ENCODE data around the gene STAT4. TPM values are rescaled to one million over a fixed set of nuclear protein-coding genes. Genes with fewer than 3 reads are reported as not detected.

STAT4 gene
- polyA plus RNA-seq, 1 donor (not counting 4 experiments of a cell fraction or from before 2014, with no cell fraction given): 2.0 TPM

DNA sequence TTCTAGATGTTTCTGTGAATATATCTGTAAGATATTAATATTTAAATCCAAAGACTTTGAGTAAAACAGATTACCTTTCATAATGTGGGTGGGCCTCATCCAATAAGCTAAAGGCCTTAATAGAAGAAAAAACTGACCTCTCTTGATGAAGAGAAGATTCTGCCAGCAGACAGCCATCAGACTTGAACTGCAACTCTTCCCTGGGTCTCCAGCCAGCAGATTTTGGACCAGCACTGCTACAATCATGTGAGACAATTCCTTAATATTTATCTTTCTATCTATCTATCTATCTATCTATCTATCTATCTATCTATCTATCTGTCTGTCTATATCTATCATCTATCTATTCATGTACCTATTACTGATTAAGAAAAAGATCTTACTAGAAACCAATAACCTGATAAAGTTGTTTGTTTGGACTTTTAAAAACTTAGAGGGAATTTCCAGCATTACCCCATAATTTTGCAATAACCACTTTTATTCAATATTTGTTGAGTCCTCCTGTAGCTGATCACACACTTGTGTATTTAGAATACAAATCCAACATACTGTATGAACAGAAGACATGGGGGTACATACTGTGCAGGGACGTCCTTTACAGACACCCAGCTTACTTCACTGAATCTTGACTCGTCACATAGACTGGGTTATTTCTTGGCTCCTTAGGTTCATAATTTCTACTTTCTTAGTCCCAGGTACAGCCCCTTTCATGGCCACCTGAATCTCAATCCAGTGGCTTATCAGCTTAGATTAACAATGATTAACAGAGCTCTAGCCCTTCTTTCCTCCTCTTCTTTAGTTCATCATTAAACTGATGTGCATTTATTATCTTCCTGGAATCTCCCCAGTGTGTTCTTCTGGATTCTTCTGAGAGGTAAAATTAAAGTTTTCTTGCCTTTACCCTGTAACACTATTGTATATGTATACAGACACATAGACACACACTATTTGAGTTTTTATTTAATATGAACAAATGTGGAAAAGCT lies 27.2 kb upstream of the STAT4 start:
- DNase-seq (ENCODE audit: low read depth, low spot score) (no peak), FAIRE-seq (no peak)
- Histone ChIP-seq H3K27me3 (ENCODE audit: control insufficient read depth, extremely low read depth, insufficient read depth, low read length) (no peaks in the 10 kb centered on the region), H4K20me1 (ENCODE audit: control insufficient read depth, extremely low read depth, insufficient read depth, low read length) (no peaks in the 10 kb centered on the region), H2AFZ (ENCODE audit: control insufficient read depth, low read length) (no peak overlapping the region), H3K36me3 (ENCODE audit: control insufficient read depth in 2 of 2, extremely low read depth in 1 of 2, insufficient read depth in 2 of 2, low read length in 2 of 2) (no peaks in the 10 kb centered on the region), H3K79me2 (ENCODE audit: control insufficient read depth, insufficient read depth, low read length) (no peaks in the 10 kb centered on the region), H3K4me2 (ENCODE audit: control insufficient read depth, extremely low read depth, insufficient read depth, low read depth, low read length) (peak overlapping the region; percentile 13), H3K9ac (ENCODE audit: control insufficient read depth, extremely low read depth, insufficient read depth, low read length) (peak overlapping the region; percentile 54), H3K4me3 (ENCODE audit: control insufficient read depth in 2 of 3, extremely low read depth in 1 of 3, insufficient read depth in 2 of 3, low read depth in 1 of 3, low read length in 3 of 3) (no peak overlapping the region), H3K9me3 (ENCODE audit: control insufficient read depth, low read depth, low read length) (no peaks in the 10 kb centered on the region), H3K9me1 (ENCODE audit: control insufficient read depth, extremely low read depth, insufficient read depth, low read length) (no peaks in the 10 kb centered on the region), H3K27ac (ENCODE audit: control insufficient read depth, insufficient read depth, low read length) (peak overlapping the region; percentile 85), H3K4me1 (ENCODE audit: control insufficient read depth, extremely low read depth, insufficient read depth, low read length) (peaks cover 56% of the 10 kb centered on the region)
- dilution Hi-C loops (cut with MboI; ENCODE audit: extremely low pct_ligation_motif_present, low sequenced_read_pairs): no loop called here
- TF ChIP-seq, protein P1, sequence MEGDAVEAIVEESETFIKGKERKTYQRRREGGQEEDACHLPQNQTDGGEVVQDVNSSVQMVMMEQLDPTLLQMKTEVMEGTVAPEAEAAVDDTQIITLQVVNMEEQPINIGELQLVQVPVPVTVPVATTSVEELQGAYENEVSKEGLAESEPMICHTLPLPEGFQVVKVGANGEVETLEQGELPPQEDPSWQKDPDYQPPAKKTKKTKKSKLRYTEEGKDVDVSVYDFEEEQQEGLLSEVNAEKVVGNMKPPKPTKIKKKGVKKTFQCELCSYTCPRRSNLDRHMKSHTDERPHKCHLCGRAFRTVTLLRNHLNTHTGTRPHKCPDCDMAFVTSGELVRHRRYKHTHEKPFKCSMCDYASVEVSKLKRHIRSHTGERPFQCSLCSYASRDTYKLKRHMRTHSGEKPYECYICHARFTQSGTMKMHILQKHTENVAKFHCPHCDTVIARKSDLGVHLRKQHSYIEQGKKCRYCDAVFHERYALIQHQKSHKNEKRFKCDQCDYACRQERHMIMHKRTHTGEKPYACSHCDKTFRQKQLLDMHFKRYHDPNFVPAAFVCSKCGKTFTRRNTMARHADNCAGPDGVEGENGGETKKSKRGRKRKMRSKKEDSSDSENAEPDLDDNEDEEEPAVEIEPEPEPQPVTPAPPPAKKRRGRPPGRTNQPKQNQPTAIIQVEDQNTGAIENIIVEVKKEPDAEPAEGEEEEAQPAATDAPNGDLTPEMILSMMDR (optimal IDR thresholded peaks at IDR 0.05 in 1 of 3, IDR thresholded peaks at IDR 0.05 in 1 of 3, conservative IDR thresholded peaks at IDR 0.05 in 1 of 3; ENCODE audit: extremely low read depth in 1 of 3, insufficient read depth in 2 of 3, low read length in 3 of 3): no peak
- no peak for TF ChIP-seq EZH2 (IDR thresholded peaks at IDR 0.05; ENCODE audit: low read length)

DNA sequence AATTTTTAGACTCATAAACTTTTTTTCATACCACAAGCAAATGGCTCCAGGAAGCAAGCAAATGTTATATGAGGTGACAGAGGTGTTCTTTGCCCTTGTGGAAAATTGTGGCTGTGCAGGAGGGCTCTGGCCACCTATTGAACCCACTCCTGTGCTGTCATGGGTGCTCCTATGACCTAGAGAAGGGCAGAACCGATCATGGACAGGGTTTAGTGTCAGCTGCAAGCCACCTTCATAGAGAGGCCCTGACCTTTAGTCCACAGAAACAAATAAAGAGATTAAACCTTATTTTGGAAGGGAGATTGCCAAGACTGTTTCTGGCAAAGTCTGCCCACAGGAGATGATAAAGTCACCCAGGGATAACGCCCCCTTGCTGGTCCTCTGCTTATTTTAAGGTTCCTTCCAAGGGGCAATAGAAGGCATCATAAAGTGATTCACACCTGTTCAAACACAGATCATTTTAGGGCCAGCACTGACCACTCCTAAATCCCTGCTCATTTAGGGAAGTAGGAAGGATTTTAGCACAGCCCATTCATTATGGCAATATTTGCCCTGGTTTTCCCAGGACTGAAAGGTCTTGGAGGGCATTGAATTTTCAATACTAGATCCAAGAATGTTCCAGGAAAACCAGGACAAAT lies 26.1 kb upstream of the STAT4 start:
- H3K27ac ChIP-seq (ENCODE audit: control insufficient read depth, insufficient read depth, low read length): no peak overlapping the region
- H2AFZ ChIP-seq (ENCODE audit: control insufficient read depth, low read length): no peak overlapping the region
- H3K79me2 ChIP-seq (ENCODE audit: control insufficient read depth, insufficient read depth, low read length): no peaks in the 10 kb centered on the region
- DNase-seq (ENCODE audit: low read depth, low spot score): no peak
- H3K36me3 ChIP-seq (ENCODE audit: control insufficient read depth in 2 of 2, extremely low read depth in 1 of 2, insufficient read depth in 2 of 2, low read length in 2 of 2): no peaks in the 10 kb centered on the region
- peaks cover 64% of the 10 kb centered on the region for H3K4me1 ChIP-seq (ENCODE audit: control insufficient read depth, extremely low read depth, insufficient read depth, low read length)
- no peak overlapping the region for H3K4me2 ChIP-seq (ENCODE audit: control insufficient read depth, extremely low read depth, insufficient read depth, low read depth, low read length)
- H3K9me3 ChIP-seq (ENCODE audit: control insufficient read depth, low read depth, low read length): no peaks in the 10 kb centered on the region
- dilution Hi-C loops (cut with MboI; ENCODE audit: extremely low pct_ligation_motif_present, low sequenced_read_pairs): no loop called here
- no peaks in the 10 kb centered on the region for H3K9me1 ChIP-seq (ENCODE audit: control insufficient read depth, extremely low read depth, insufficient read depth, low read length)
- TF ChIP-seq, protein P1 (optimal IDR thresholded peaks at IDR 0.05 in 1 of 3, IDR thresholded peaks at IDR 0.05 in 1 of 3, conservative IDR thresholded peaks at IDR 0.05 in 1 of 3; ENCODE audit: extremely low read depth in 1 of 3, insufficient read depth in 2 of 3, low read length in 3 of 3): no peak
- no peak for TF ChIP-seq EZH2 (IDR thresholded peaks at IDR 0.05; ENCODE audit: low read length)
- H3K4me3 ChIP-seq (ENCODE audit: control insufficient read depth in 2 of 3, extremely low read depth in 1 of 3, insufficient read depth in 2 of 3, low read depth in 1 of 3, low read length in 3 of 3): no peak overlapping the region
- H3K9ac ChIP-seq (ENCODE audit: control insufficient read depth, extremely low read depth, insufficient read depth, low read length): no peak overlapping the region
- H3K27me3 ChIP-seq (ENCODE audit: control insufficient read depth, extremely low read depth, insufficient read depth, low read length): no peaks in the 10 kb centered on the region
- FAIRE-seq: no peak
- no peaks in the 10 kb centered on the region for H4K20me1 ChIP-seq (ENCODE audit: control insufficient read depth, extremely low read depth, insufficient read depth, low read length)

Measured in keratinocyte (primary cell).